K562 (cell line): ENCODE data around the gene BMPER. TPM values are rescaled to one million over a fixed set of nuclear protein-coding genes. Genes with fewer than 3 reads are reported as not detected.

Source experiments
- ATAC-seq: fragments of 200-7000 bp; cut with Tn5 transposase; 3 replicates; pipeline ENCODE4 v1.9.1; 2020; ENCODE audit warnings: moderate library complexity
- BruUV-seq: library from RNA; stranded (reverse); fragments of 400-500 nt; replicated peaks from 2 replicates; lab custom pipeline; 2021; lab: Mats Ljungman, UMichigan
- CTCF ChIA-PET: fragments of 300-600 bp; formaldehyde crosslinking; extraction: SDS; loops from one replicate; lab custom pipeline; 2021; ENCODE audit warnings: low intra/inter-chr PET ratio; lab: Yijun Ruan, JAX
- POLR2A ChIA-PET: fragments of 300-600, 350-650 bp; sonication (Branson Sonifier 250); formaldehyde crosslinking; extraction: SDS; loops from one replicate; lab custom pipeline; 2021; ENCODE audit warnings: antibody characterized with exemption, inconsistent platforms; lab: Yijun Ruan, JAX
- DNase-seq, 4 experiments: peaks; one replicate each; pipeline versions ENCODE4 v3.0.0 to v3.0.0-alpha.2; 2011 to 2018; ENCODE audit warnings: low spot score in 3 of 4, mixed read lengths in 3 of 4; ENCODE audit errors: extremely low read depth in 1 of 4
- FAIRE-seq: peaks from 2 replicates; lab custom pipeline; 2011; peaks lifted over from hg19 to GRCh38; lab: Jason Lieb, UNC
- H2AFZ ChIP-seq: 2 replicates; pipeline ENCODE4 v1.6.0; 2011; ENCODE audit warnings: low read depth, low read length, control low read depth, inconsistent platforms
- H3K27ac ChIP-seq: fragments of 200-600 bp; 3 replicates; pipeline ENCODE4 v1.8.0; 2011; ENCODE audit warnings: low read depth, mild to moderate bottlenecking, control low read depth, inconsistent platforms, low read length, moderate library complexity, mixed read lengths; ENCODE audit errors: extremely low read depth
- H3K27me3 ChIP-seq, 2 experiments: fragments of 300-600 bp in 1 of 2; 2 replicates in 1 of 2; 3 replicates in 1 of 2; pipeline versions ENCODE4 v1.6.0 to v1.8.0; 2011; ENCODE audit warnings: inconsistent platforms in 2 of 2, low read length in 2 of 2, mild to moderate bottlenecking in 1 of 2, mixed read lengths in 1 of 2, moderate library complexity in 1 of 2; ENCODE audit not compliant: control insufficient read depth in 2 of 2, insufficient read depth in 2 of 2
- H3K36me3 ChIP-seq: fragments of 300-600 bp; 3 replicates; pipeline ENCODE4 v1.8.0; 2011; ENCODE audit warnings: mild to moderate bottlenecking, low read length, inconsistent platforms; ENCODE audit not compliant: control insufficient read depth, insufficient read depth
- H3K4me1 ChIP-seq, 2 experiments: fragments of 200-600 bp in 1 of 2; replicated peaks in 1 of 2; 2 replicates in 1 of 2; 3 replicates in 1 of 2; pipeline versions ENCODE4 v1.5.1 to v1.8.0; 2011; ENCODE audit warnings: inconsistent platforms in 2 of 2, low read length in 2 of 2, mild to moderate bottlenecking in 1 of 2, mixed read lengths in 1 of 2, moderate library complexity in 1 of 2; ENCODE audit not compliant: control insufficient read depth in 2 of 2, insufficient read depth in 2 of 2
- H3K4me2 ChIP-seq: 2 replicates; pipeline ENCODE4 v1.6.1; 2011; ENCODE audit warnings: low read length, control low read depth, inconsistent platforms, mixed read lengths; ENCODE audit not compliant: insufficient read depth
- H3K4me3 ChIP-seq: fragments of 200-600 bp; sonication (generic), shearing (Covaris generic); 2 replicates; pipeline ENCODE4 v1.5.1; 2016; ENCODE audit warnings: control low read depth, inconsistent platforms
- H3K79me2 ChIP-seq: fragments of 200-600 bp; 3 replicates; pipeline ENCODE4 v1.8.0; 2011; ENCODE audit warnings: low read length, inconsistent platforms; ENCODE audit not compliant: control insufficient read depth, insufficient read depth
- H3K9ac ChIP-seq, 2 experiments: 2 replicates each; pipeline versions ENCODE4 v1.6.0 to v1.6.1; 2011; ENCODE audit warnings: low read depth in 2 of 2, low read length in 2 of 2, control low read depth in 1 of 2, inconsistent platforms in 1 of 2, mild to moderate bottlenecking in 1 of 2, mixed read lengths in 1 of 2; ENCODE audit not compliant: insufficient read depth in 1 of 2
- H3K9me1 ChIP-seq: one replicate; pipeline ENCODE4 v1.6.0; 2011; ENCODE audit warnings: inconsistent platforms, mild to moderate bottlenecking, low read length, moderate library complexity; ENCODE audit not compliant: control insufficient read depth, insufficient read depth
- H3K9me3 ChIP-seq: replicated peaks from 2 replicates; pipeline ENCODE4 v1.5.1; 2011; ENCODE audit warnings: low read depth, low read length, inconsistent platforms; ENCODE audit not compliant: control insufficient read depth, insufficient read depth
- H4K20me1 ChIP-seq: replicated peaks from 2 replicates; pipeline ENCODE4 v1.6.1; 2011; ENCODE audit warnings: low read length, inconsistent platforms, mixed read lengths; ENCODE audit not compliant: control insufficient read depth, insufficient read depth
- BCL6 ChIP-seq: fragments of 250-450 bp; sonication (Bioruptor Pico); IDR thresholded peaks from 2 replicates; pipeline ENCODE4 v1.4.0; 2020
- ELK3 ChIP-seq: fragments of 450-650 bp; formaldehyde crosslinking; IDR thresholded peaks from 2 replicates; pipeline ENCODE4 v1.4.0; 2020; ENCODE audit warnings: mild to moderate bottlenecking
- HCFC1 ChIP-seq: IDR thresholded peaks from 2 replicates; pipeline ENCODE4 v1.6.1; 2012; ENCODE audit warnings: low read depth, low read length, improper control_type of control experiment
- HDAC1 ChIP-seq, 2 experiments: fragments of 450-650 bp; IDR thresholded peaks; 2 replicates each; pipeline ENCODE4 v1.6.1; 2016 to 2017; ENCODE audit warnings: inconsistent platforms in 1 of 2, mild to moderate bottlenecking in 1 of 2, moderate library complexity in 1 of 2
- IFI16 ChIP-seq: fragments of 250-450 bp; sonication (Bioruptor Pico); IDR thresholded peaks from 2 replicates; pipeline ENCODE4 v2.1.2; 2022; ENCODE audit warnings: mild to moderate bottlenecking, inconsistent platforms
- JUND ChIP-seq, 2 experiments: IDR thresholded peaks; 2 replicates in 1 of 2; 3 replicates in 1 of 2; pipeline ENCODE4 v1.6.1; 2011; ENCODE audit warnings: borderline replicate concordance in 2 of 2, low read depth in 2 of 2, low read length in 2 of 2, improper control_type of control experiment in 1 of 2, missing biosample characterization in 1 of 2, missing genetic modification characterization in 1 of 2, missing genetic modification reagents in 1 of 2
- NFE2L1 ChIP-seq: fragments of 450-650 bp; IDR thresholded peaks from 2 replicates; pipeline ENCODE4 v1.6.1; 2016; ENCODE audit warnings: missing genetic modification characterization, low read depth, mild to moderate bottlenecking, missing compliant biosample characterization, moderate library complexity, borderline replicate concordance
- POU5F1 ChIP-seq: fragments of 150-350 bp; IDR thresholded peaks from 2 replicates; pipeline ENCODE4 v1.6.1; 2014; ENCODE audit warnings: borderline replicate concordance, low read length, low read depth, mild to moderate bottlenecking; ENCODE audit not compliant: partially characterized antibody
- RBM22 ChIP-seq: fragments of 200-400 bp; formaldehyde crosslinking; IDR thresholded peaks from 2 replicates; pipeline ENCODE4 v1.6.1; 2018; ENCODE audit warnings: low read length, low read depth; ENCODE audit not compliant: poor library complexity, severe bottlenecking
- SAFB2 ChIP-seq: fragments of 200-400 bp; formaldehyde crosslinking; IDR thresholded peaks from 2 replicates; pipeline ENCODE4 v1.6.1; 2018; ENCODE audit warnings: borderline replicate concordance, low read length, low read depth, moderate library complexity; ENCODE audit not compliant: severe bottlenecking
- SMAD1 ChIP-seq: fragments of 150-350 bp; IDR thresholded peaks from 2 replicates; pipeline ENCODE4 v1.6.1; 2014; ENCODE audit warnings: low read length, low read depth; ENCODE audit not compliant: partially characterized antibody
- SRSF1 ChIP-seq: fragments of 200-400 bp; formaldehyde crosslinking; IDR thresholded peaks from 2 replicates; pipeline ENCODE4 v1.6.1; 2017; ENCODE audit warnings: mild to moderate bottlenecking, low read depth, low read length, moderate library complexity
- ZFP91 ChIP-seq: sonication (generic); formaldehyde crosslinking; IDR thresholded peaks from 2 replicates; pipeline ENCODE4 v1.8.0; 2022; ENCODE audit warnings: mild to moderate bottlenecking, missing genetic modification reagents
- ZNF274 ChIP-seq: IDR thresholded peaks from 2 replicates; pipeline ENCODE4 v1.6.1; 2011; ENCODE audit warnings: low read depth, mild to moderate bottlenecking, low read length, moderate library complexity, borderline replicate concordance
- ZNF395 ChIP-seq: fragments of 200-800 bp; sonication (Bioruptor generic); IDR thresholded peaks from 2 replicates; pipeline ENCODE4 v1.6.1; 2017; ENCODE audit warnings: missing genetic modification characterization, missing compliant biosample characterization
- ZNF57 ChIP-seq: fragments of 450-650 bp; formaldehyde crosslinking; IDR thresholded peaks from 2 replicates; pipeline ENCODE4 v1.4.0; 2020; ENCODE audit warnings: mild to moderate bottlenecking, moderate library complexity
- ZNF717 ChIP-seq: fragments of 250-450 bp; sonication (Bioruptor Pico); IDR thresholded peaks from 2 replicates; pipeline ENCODE4 v1.5.0; 2021
- ZNF766 ChIP-seq: fragments of 200-800 bp; sonication (Bioruptor generic); conservative IDR thresholded peaks from 2 replicates; pipeline ENCODE4 v1.6.1; 2016; ENCODE audit warnings: missing genetic modification characterization, missing compliant biosample characterization
- WGBS: fragments of 100-300 bp; shearing (Covaris generic); methylation state at CpG from one replicate; pipeline ENCODE4 v1.1.6; 2016; ENCODE audit warnings: low coverage, mixed read lengths; ENCODE audit not compliant: insufficient coverage; ENCODE audit errors: missing lambda C conversion rate; 5-methylcytosine and 5-hydroxymethylcytosine counted together
- in situ Hi-C: fragments of 300-500 bp; cut with MboI; formaldehyde crosslinking; loops from 4 replicates; pipeline ENCODE4 v1.15.0; 2018; ENCODE audit warnings: inconsistent platforms, mixed read lengths
- intact Hi-C: fragments of 100-400 bp; cut with micrococcal nuclease; formaldehyde crosslinking; loops from 2 replicates; pipeline ENCODE4 v1.14.2; 2022
- polyA plus RNA-seq, 8 experiments: library from polyadenylated mRNA; depleted of rRNA in 4 of 8; stranded (reverse) in 5 of 8; unstranded in 3 of 8; fragments of >200 nt; fragmentation: Nextera tagmentation in 2 of 8; fragmentation: Illumina TruSeq in 1 of 8; extraction: Ambion mirVana in 2 of 8; extraction: Trizol in 1 of 8; gene quantifications; 2 replicates each; pipeline versions ENCODE4 v1.2.1 to v1.2.3, GENCODE V29; 2011 to 2014; ENCODE audit warnings: inconsistent platforms in 1 of 8, missing spikeins in 1 of 8
- total RNA-seq, 7 experiments: library from RNA; depleted of rRNA in 6 of 7; stranded (reverse); fragments of >200 nt in 6 of 7; fragmentation: Illumina TruSeq in 2 of 7; extraction: Trizol in 2 of 7; gene quantifications; 2 replicates each; pipeline versions ENCODE4 v1.2.1 to v1.2.3, GENCODE V29; 2011 to 2021; ENCODE audit warnings: low replicate concordance in 1 of 7

BMPER gene
- total and polyA plus RNA-seq, 9 of the 15 experiments (the other 6 are each of a cell fraction or from before 2014, with no cell fraction given) = not detected

- Histone ChIP-seq H3K36me3 (no peaks in the 10 kb centered on the region), H3K9me3 (no peaks in the 10 kb centered on the region), H3K9ac (no peak overlapping the region), H3K4me2 (no peak overlapping the region), H3K27ac (no peak overlapping the region), H3K9me1 (no peaks in the 10 kb centered on the region), H3K79me2 (no peaks in the 10 kb centered on the region), H3K27me3 (no peaks in the 10 kb centered on the region), H4K20me1 (no peaks in the 10 kb centered on the region), H3K4me3 (no peak overlapping the region), H3K4me1 (no peaks in the 10 kb centered on the region), H2AFZ (no peak overlapping the region)
- no peak for TF ChIP-seq SAFB2
- TF ChIP-seq BCL6 = no peak
- no peak for TF ChIP-seq ZNF717 (CRISPR knock-in tag)
- TF ChIP-seq IFI16 = no peak
- no peak for TF ChIP-seq RBM22
- no peak for TF ChIP-seq JUND (IDR thresholded peaks at IDR 0.05; ENCODE audit: borderline replicate concordance, low read depth, low read length)
- no peak for TF ChIP-seq JUND (tag; IDR thresholded peaks at IDR 0.05; ENCODE audit: borderline replicate concordance, low read depth, low read length)
- TF ChIP-seq ZFP91 = no peak
- no peak for TF ChIP-seq POU5F1
- TF ChIP-seq ELK3 (CRISPR knock-in tag) = no peak
- no peak for TF ChIP-seq ZNF395 (CRISPR knock-in tag)
- no peak for TF ChIP-seq NFE2L1 (tag)
- TF ChIP-seq SMAD1 = no peak
- no peak for TF ChIP-seq HDAC1 (IDR thresholded peaks at IDR 0.05)
- TF ChIP-seq HCFC1 = no peak
- TF ChIP-seq ZNF274 = no peak
- no peak for TF ChIP-seq SRSF1
- no peak for TF ChIP-seq ZNF57
- no peak for TF ChIP-seq ZNF766 (CRISPR knock-in tag)
- no TSS peak for BruUV-seq
- WGBS = 0% methylated on average over 5 of the region's 5 CpGs
- ATAC-seq (no peak), DNase-seq (no peak), FAIRE-seq (no peak)
- in situ Hi-C loops = no loop called here
- CTCF ChIA-PET = no interaction called here
- POLR2A ChIA-PET = no interaction called here
- intact Hi-C loops = no loop called here
Measured at GRCh38 chr7:34057956-34058355, 152.6 kb downstream of the BMPER start.
